ENCODE results near the gene SLC38A3. TPM values are rescaled to one million over a fixed set of nuclear protein-coding genes. Genes with fewer than 3 reads are reported as not detected.
A peak's percentile ranks its signal among the peaks of the same experiment; 100 is the strongest.
"Not testable (repeated sequence)": the region's sequence is repeated elsewhere in the genome, so short reads cannot be mapped to it uniquely, and the experiment has no call there.

Gene SLC38A3
- total RNA-seq, 2 experiments from 2014 or later, result not detected

GRCh38 chr3:50228184-50228763 is 23.2 kb downstream of the SLC38A3 start:
- CTCF ChIA-PET, result interaction anchor here (1.0 to 7.6 kb wide), 13 partner anchors 8 to 93 kb away, joined by 3 to 185 read pairs (median 22); partner anchors contain the start of genes GNAI2, GNAT1, HYAL3 and NAA80
- Mint-ChIP-seq H3K27ac (peak overlapping the region; percentile 90), H3K4me1 (ENCODE audit: low read depth) (peaks cover 34% of the 10 kb centered on the region), H3K4me3 (peak overlapping the region; percentile 91), H3K27me3 (ENCODE audit: low read depth) (peaks cover 14% of the 10 kb centered on the region)
- not testable (repeated sequence) for DNase-seq; H3K9me3 Mint-ChIP-seq (ENCODE audit: insufficient read depth); H3K36me3 Mint-ChIP-seq (ENCODE audit: low read depth); ATAC-seq
- POLR2A ChIA-PET, result interaction anchor here (1.1 to 3.0 kb wide), 6 partner anchors 9 to 71 kb away, joined by 3 to 23 read pairs (median 18); partner anchors contain the start of genes HYAL3 and NAA80

DNA sequence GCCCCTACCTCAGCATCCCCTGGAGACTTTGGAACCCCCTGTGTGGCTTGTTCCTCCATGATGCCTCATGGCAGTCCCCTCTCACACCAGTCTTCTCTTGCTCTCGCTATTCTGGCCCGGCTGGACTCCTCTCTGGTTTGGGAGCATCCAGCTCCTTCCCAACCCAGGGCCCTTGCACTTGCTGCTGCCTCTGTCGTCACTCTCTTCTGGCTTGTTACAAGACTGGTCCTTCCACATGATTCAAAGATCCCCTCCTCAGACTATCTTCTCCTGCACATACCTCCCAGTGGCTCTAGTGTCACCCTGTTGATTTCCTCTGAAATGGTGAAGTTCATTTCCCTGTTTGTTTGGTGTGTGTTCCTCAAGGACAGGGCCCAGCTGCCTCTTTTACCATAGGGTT is 24.4 kb downstream of the SLC38A3 start:
- CTCF ChIA-PET, result interaction anchor here (0.7 to 7.6 kb wide), 6 partner anchors 13 to 45 kb away, joined by 3 to 180 read pairs (median 16); no protein-coding TSS in a partner anchor
- DNase-seq, result no peak
- no peak overlapping the region for H3K4me3 Mint-ChIP-seq
- H3K9me3 Mint-ChIP-seq (ENCODE audit: insufficient read depth), result no peaks in the 10 kb centered on the region
- peaks cover 8% of the 10 kb centered on the region for H3K27me3 Mint-ChIP-seq (ENCODE audit: low read depth)
- no peak for ATAC-seq
- peaks cover 38% of the 10 kb centered on the region for H3K4me1 Mint-ChIP-seq (ENCODE audit: low read depth)
- peaks cover 2% of the 10 kb centered on the region for H3K36me3 Mint-ChIP-seq (ENCODE audit: low read depth)
- POLR2A ChIA-PET, result interaction anchor here (2.6 to 3.0 kb wide), 3 partner anchors 8 to 17 kb away, joined by 17 to 23 read pairs (median 19); no protein-coding TSS in a partner anchor
- peak overlapping the region; percentile 13 for H3K27ac Mint-ChIP-seq

GRCh38 chr3:50230104-50230793 is 25.2 kb downstream of the SLC38A3 start:
- no peak for ATAC-seq
- H3K36me3 Mint-ChIP-seq (ENCODE audit: low read depth), result peaks cover 2% of the 10 kb centered on the region
- no peaks in the 10 kb centered on the region for H3K9me3 Mint-ChIP-seq (ENCODE audit: insufficient read depth)
- no peak for DNase-seq
- CTCF ChIA-PET, result interaction anchor here (1.0 to 7.6 kb wide), 5 partner anchors 13 to 94 kb away, joined by 3 to 180 read pairs (median 4); no protein-coding TSS in a partner anchor
- POLR2A ChIA-PET, result interaction anchor here (1.7 kb wide), 1 partner anchor 30 kb away, joined by 5 read pairs; no protein-coding TSS in a partner anchor
- no peak overlapping the region for H3K4me3 Mint-ChIP-seq
- peaks cover 2% of the 10 kb centered on the region for H3K27me3 Mint-ChIP-seq (ENCODE audit: low read depth)
- no peak overlapping the region for H3K27ac Mint-ChIP-seq
- H3K4me1 Mint-ChIP-seq (ENCODE audit: low read depth), result peaks cover 43% of the 10 kb centered on the region

GRCh38 chr3:50230794-50231125 is 25.7 kb downstream of the SLC38A3 start:
- H3K4me3 Mint-ChIP-seq, result no peak overlapping the region
- DNase-seq, result no peak
- ATAC-seq, result no peak
- ChIA-PET CTCF (interaction anchor here (1.0 to 7.6 kb wide), 5 partner anchors 13 to 94 kb away, joined by 3 to 180 read pairs (median 4); no protein-coding TSS in a partner anchor), POLR2A (interaction anchor here (1.7 kb wide), 1 partner anchor 29 kb away, joined by 5 read pairs; no protein-coding TSS in a partner anchor)
- H3K9me3 Mint-ChIP-seq (ENCODE audit: insufficient read depth), result no peaks in the 10 kb centered on the region
- H3K27me3 Mint-ChIP-seq (ENCODE audit: low read depth), result no peaks in the 10 kb centered on the region
- H3K36me3 Mint-ChIP-seq (ENCODE audit: low read depth), result peaks cover 2% of the 10 kb centered on the region
- H3K4me1 Mint-ChIP-seq (ENCODE audit: low read depth), result peaks cover 44% of the 10 kb centered on the region
- no peak overlapping the region for H3K27ac Mint-ChIP-seq

DNA sequence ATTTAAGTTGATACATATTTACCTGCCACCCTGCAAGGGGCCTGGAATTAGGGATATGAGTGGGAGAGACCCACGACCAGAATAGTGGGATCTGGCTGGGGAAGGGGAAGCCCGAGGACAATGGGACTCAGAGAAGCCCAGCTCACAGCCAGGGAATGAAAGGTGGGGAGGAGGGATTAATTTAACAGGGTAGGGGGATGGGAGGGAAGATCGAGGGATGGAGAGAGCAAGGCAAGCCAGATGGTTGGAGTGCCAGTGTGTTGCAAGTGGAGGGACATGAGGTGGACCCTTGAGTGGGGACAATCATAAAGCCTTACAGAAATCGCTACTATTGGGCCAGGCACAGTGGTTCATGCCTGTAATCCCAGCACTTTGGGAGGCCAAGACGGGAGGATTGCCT is 26.5 kb downstream of the SLC38A3 start:
- DNase-seq, result no peak
- Mint-ChIP-seq H3K27ac (no peak overlapping the region), H3K36me3 (ENCODE audit: low read depth) (peaks cover 5% of the 10 kb centered on the region), H3K4me3 (no peak overlapping the region), H3K27me3 (ENCODE audit: low read depth) (no peaks in the 10 kb centered on the region), H3K4me1 (ENCODE audit: low read depth) (peaks cover 39% of the 10 kb centered on the region), H3K9me3 (ENCODE audit: insufficient read depth) (no peaks in the 10 kb centered on the region)
- ChIA-PET POLR2A (interaction anchor here (1.7 kb wide), 1 partner anchor 28 kb away, joined by 5 read pairs; no protein-coding TSS in a partner anchor), CTCF (interaction anchor here (1.2 to 7.6 kb wide), 2 partner anchors 16 to 28 kb away, joined by 4 to 180 read pairs; no protein-coding TSS in a partner anchor)
- ATAC-seq, result no peak

GRCh38 chr3:50232303-50232702 is 27.2 kb downstream of the SLC38A3 start:
- Mint-ChIP-seq H3K36me3 (ENCODE audit: low read depth) (peaks cover 13% of the 10 kb centered on the region), H3K4me3 (no peak overlapping the region), H3K27ac (no peak overlapping the region), H3K27me3 (ENCODE audit: low read depth) (no peaks in the 10 kb centered on the region), H3K9me3 (ENCODE audit: insufficient read depth) (no peaks in the 10 kb centered on the region), H3K4me1 (ENCODE audit: low read depth) (peaks cover 35% of the 10 kb centered on the region)
- ATAC-seq, result no peak
- POLR2A ChIA-PET, result no interaction called here
- DNase-seq, result no peak
- CTCF ChIA-PET, result interaction anchor here (6.7 kb wide), 1 partner anchor 13 kb away, joined by 122 read pairs; no protein-coding TSS in a partner anchor

DNA sequence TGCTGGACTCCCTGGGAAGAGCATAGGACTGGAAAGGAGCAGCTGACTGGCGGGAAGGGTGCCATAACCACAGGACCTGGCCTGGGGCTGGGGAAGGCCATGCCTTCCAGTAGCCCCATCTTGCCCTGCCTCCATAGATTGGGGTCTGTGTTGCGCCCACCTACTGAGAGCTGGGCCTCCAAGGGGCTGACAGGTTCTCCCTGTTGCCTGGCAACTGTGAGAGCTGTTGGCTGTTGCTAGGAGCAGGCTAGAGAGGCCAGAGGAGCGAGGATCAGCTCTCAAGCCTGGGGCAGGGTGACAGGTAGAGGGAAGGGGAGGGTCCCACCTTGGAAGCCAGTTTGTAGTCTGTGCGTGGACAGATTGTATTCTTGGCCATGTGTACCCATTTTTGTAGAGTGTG is 28.1 kb downstream of the SLC38A3 start:
- CTCF ChIA-PET, result interaction anchor here (1.3 to 6.7 kb wide), 2 partner anchors 12 to 91 kb away, joined by 4 to 122 read pairs; no protein-coding TSS in a partner anchor
- no peaks in the 10 kb centered on the region for H3K9me3 Mint-ChIP-seq (ENCODE audit: insufficient read depth)
- DNase-seq (no peak), ATAC-seq (no peak)
- H3K4me1 Mint-ChIP-seq (ENCODE audit: low read depth), result peaks cover 31% of the 10 kb centered on the region
- H3K27me3 Mint-ChIP-seq (ENCODE audit: low read depth), result no peaks in the 10 kb centered on the region
- no peak overlapping the region for H3K27ac Mint-ChIP-seq
- peaks cover 21% of the 10 kb centered on the region for H3K36me3 Mint-ChIP-seq (ENCODE audit: low read depth)
- POLR2A ChIA-PET, result no interaction called here
- no peak overlapping the region for H3K4me3 Mint-ChIP-seq

- H3K9me3 Mint-ChIP-seq (ENCODE audit: insufficient read depth), result no peaks in the 10 kb centered on the region
- peak; percentile 99 for DNase-seq
- peak; percentile 94 for ATAC-seq
- ChIA-PET POLR2A (interaction anchor here (1.0 to 3.6 kb wide), 7 partner anchors 7 to 376 kb away, joined by 3 to 24 read pairs (median 5); partner anchors contain the start of genes CISH, HYAL3 and NAA80), CTCF (interaction anchor here (0.6 to 6.7 kb wide), 12 partner anchors 9 to 115 kb away, joined by 3 to 122 read pairs (median 4); partner anchors contain the start of genes CYB561D2 and NPRL2)
- H3K4me3 Mint-ChIP-seq, result peak within 1 kb of the TSS; percentile 99
- H3K4me1 Mint-ChIP-seq (ENCODE audit: low read depth), result peaks cover 42% of the 10 kb centered on the region
- peaks cover 42% of the 10 kb centered on the region for H3K36me3 Mint-ChIP-seq (ENCODE audit: low read depth)
- no peaks in the 10 kb centered on the region for H3K27me3 Mint-ChIP-seq (ENCODE audit: low read depth)
- peak within 1 kb of the TSS; percentile 93 for H3K27ac Mint-ChIP-seq
Measured at GRCh38 chr3:50235716-50236483, 30.8 kb downstream of the SLC38A3 start, which contains the start of gene GNAI2. GNAI2 (plus strand) TSS chr3:50236204; CDS start chr3:50236336, 132 bp downstream.

GRCh38 chr3:50236484-50237132 is 31.5 kb downstream of the SLC38A3 start:
- peaks cover 46% of the 10 kb centered on the region for H3K36me3 Mint-ChIP-seq (ENCODE audit: low read depth)
- H3K27ac Mint-ChIP-seq, result peak overlapping the region; percentile 93
- no peak for ATAC-seq
- no peak for DNase-seq
- no peaks in the 10 kb centered on the region for H3K9me3 Mint-ChIP-seq (ENCODE audit: insufficient read depth)
- CTCF ChIA-PET, result interaction anchor here (1.6 to 6.7 kb wide), 3 partner anchors 8 to 24 kb away, joined by 5 to 122 read pairs (median 25); no protein-coding TSS in a partner anchor
- POLR2A ChIA-PET, result interaction anchor here (2.7 to 3.6 kb wide), 3 partner anchors 8 to 101 kb away, joined by 16 to 24 read pairs (median 19); no protein-coding TSS in a partner anchor
- H3K4me3 Mint-ChIP-seq, result peak overlapping the region; percentile 99
- H3K4me1 Mint-ChIP-seq (ENCODE audit: low read depth), result peaks cover 49% of the 10 kb centered on the region
- no peaks in the 10 kb centered on the region for H3K27me3 Mint-ChIP-seq (ENCODE audit: low read depth)

DNA sequence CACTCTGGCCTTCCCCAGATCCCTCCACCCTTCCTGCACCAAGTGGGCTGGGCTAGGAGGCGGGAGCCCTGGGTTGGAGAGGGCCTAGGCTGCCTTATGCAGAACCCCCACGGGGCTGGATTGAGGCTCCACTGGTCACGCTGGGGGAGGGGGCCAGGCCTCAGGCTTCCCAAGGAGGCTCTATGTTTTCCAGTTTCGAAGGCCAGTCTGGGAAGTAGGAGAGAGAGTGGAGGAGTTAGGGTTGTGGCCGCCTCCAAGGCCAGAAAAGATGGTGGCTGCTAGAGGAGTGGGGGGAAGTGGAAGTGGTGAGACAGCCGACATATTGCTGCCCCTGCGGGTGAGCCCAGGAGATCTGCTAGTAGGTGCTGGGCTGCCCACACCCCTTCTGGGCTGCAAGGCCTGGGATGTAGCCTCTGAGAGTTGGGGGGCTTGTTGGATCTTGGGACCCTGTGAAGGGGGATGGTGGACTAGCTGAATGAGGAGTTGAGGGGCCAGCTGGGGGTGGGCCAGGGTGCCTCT is 32.1 kb downstream of the SLC38A3 start:
- Mint-ChIP-seq H3K4me3 (peak overlapping the region; percentile 99), H3K27ac (peak overlapping the region; percentile 93), H3K27me3 (ENCODE audit: low read depth) (no peaks in the 10 kb centered on the region), H3K9me3 (ENCODE audit: insufficient read depth) (no peaks in the 10 kb centered on the region), H3K36me3 (ENCODE audit: low read depth) (peaks cover 46% of the 10 kb centered on the region), H3K4me1 (ENCODE audit: low read depth) (peaks cover 55% of the 10 kb centered on the region)
- ATAC-seq (no peak), DNase-seq (peak; percentile 64)
- CTCF ChIA-PET, result interaction anchor here (0.7 to 6.7 kb wide), 4 partner anchors 8 to 23 kb away, joined by 3 to 122 read pairs (median 14); no protein-coding TSS in a partner anchor
- POLR2A ChIA-PET, result interaction anchor here (0.7 to 3.6 kb wide), 6 partner anchors 9 to 104 kb away, joined by 3 to 24 read pairs (median 10); partner anchors contain the start of genes HYAL3, NAA80 and RASSF1
